Transverse colon (tissue), 4 donors: ENCODE results near the gene BBX.

Experiments used
- CTCF ChIP-seq, 5 experiments: fragments of 200-600 bp in 3 of 5; fragments of 450-650 bp in 2 of 5; sonication (generic) in 3 of 5; IDR thresholded peaks; 1 replicate in 2 of 5; 2 replicates in 3 of 5; pipeline ENCODE4 v1.5.1; 2016 to 2017; ENCODE audit warnings: antibody characterized with exemption in 5 of 5, inconsistent platforms in 3 of 5, mild to moderate bottlenecking in 2 of 5, moderate library complexity in 1 of 5
- POLR2AphosphoS5 ChIP-seq, 3 donors: sonication (generic); formaldehyde crosslinking; IDR thresholded peaks; one replicate each; pipeline ENCODE4 v1.6.1; 2016; ENCODE audit warnings: antibody characterized with exemption in 3 of 3

- TF ChIP-seq CTCF (IDR thresholded peaks at IDR 0.05) (no peak), POLR2AphosphoS5 (IDR thresholded peaks at IDR 0.05) (no peak)
Observed at GRCh38 chr3:107791450-107791849, 268.7 kb downstream of the BBX start.
